Transverse colon (tissue), 4 donors: ENCODE results near the gene MIX23. TPM values are rescaled to one million over a fixed set of nuclear protein-coding genes. Genes with fewer than 3 reads are reported as not detected.
A peak's percentile ranks its signal among the peaks of the same experiment; 100 is the strongest.

Source experiments
- DNase-seq: peaks from one replicate; pipeline ENCODE4 v3.0.0-alpha.2; 2019
- H3K27ac ChIP-seq, 4 donors: fragments of 200-600 bp; sonication (generic); 2 replicates each; pipeline ENCODE4 v1.5.1; 2016 to 2018; ENCODE audit warnings: inconsistent platforms in 4 of 4
- H3K27me3 ChIP-seq: fragments of 200-600 bp; sonication (generic); 2 replicates; pipeline ENCODE4 v1.5.1; 2017; ENCODE audit warnings: inconsistent platforms
- H3K36me3 ChIP-seq, 4 donors: fragments of 200-600 bp; sonication (generic); 2 replicates each; pipeline ENCODE4 v1.5.1; 2017 to 2019; ENCODE audit warnings: inconsistent platforms in 4 of 4
- H3K4me1 ChIP-seq, 4 donors: fragments of 200-600 bp; sonication (generic); 2 replicates each; pipeline ENCODE4 v1.5.1; 2017 to 2020; ENCODE audit warnings: inconsistent platforms in 4 of 4
- H3K4me3 ChIP-seq, 4 donors: fragments of 200-600 bp; sonication (generic); 1 replicate in 1 of 4; 2 replicates in 3 of 4; pipeline versions ENCODE4 v1.5.1 to v1.6.1; 2017 to 2019; ENCODE audit warnings: inconsistent platforms in 4 of 4
- H3K9me3 ChIP-seq, 2 donors: fragments of 200-600 bp; sonication (generic); 2 replicates each; pipeline ENCODE4 v1.5.1; 2017 to 2019; ENCODE audit warnings: inconsistent platforms in 2 of 2
- EP300 ChIP-seq: sonication (generic); formaldehyde crosslinking; IDR thresholded peaks from one replicate; pipeline ENCODE4 v1.6.1; 2017; ENCODE audit warnings: antibody characterized with exemption, low read depth
- POLR2A ChIP-seq: fragments of 450-650 bp; IDR thresholded peaks from one replicate; pipeline ENCODE4 v1.6.1; 2016; ENCODE audit warnings: antibody characterized with exemption, mild to moderate bottlenecking, moderate library complexity
- POLR2AphosphoS5 ChIP-seq, 3 donors: sonication (generic); formaldehyde crosslinking; IDR thresholded peaks; one replicate each; pipeline ENCODE4 v1.6.1; 2016; ENCODE audit warnings: antibody characterized with exemption in 3 of 3
- WGBS, 2 donors: methylation state at CpG; one replicate each; pipeline ENCODE4 v1.1.5; 2018; ENCODE audit warnings: low coverage in 1 of 2; 5-methylcytosine and 5-hydroxymethylcytosine counted together
- in situ Hi-C, 4 donors: fragments of 200-750 bp; cut with MboI; loops; one replicate each; pipeline versions ENCODE4 v1.15.0 to v1.15.1; 2017; ENCODE audit warnings: low sequenced_read_pairs in 3 of 4, low pct_ligation_motif_present in 1 of 4, low pct_unique_long_range_greater_than_20kb in 1 of 4
- intact Hi-C: fragments of 100-400 bp; cut with DNase I; formaldehyde crosslinking; loops from one replicate; pipeline ENCODE4 v1.15.1; 2023; ENCODE audit warnings: low total_unique reads
- small RNA-seq, 4 donors: library from RNA; depleted of rRNA; stranded (forward); fragments of <200 nt; gene quantifications; one replicate each; pipeline ENCODE3, GENCODE V24; 2016
- total RNA-seq, 4 donors: library from RNA; depleted of rRNA; stranded (reverse); fragments of >200 nt; gene quantifications; one replicate each; pipeline ENCODE4 v1.1.0, GENCODE V29; 2016
- TF ChIP-seq, protein P1 (sequence below), 5 experiments: fragments of 200-600 bp in 3 of 5; fragments of 450-650 bp in 2 of 5; sonication (generic) in 3 of 5; IDR thresholded peaks; 1 replicate in 2 of 5; 2 replicates in 3 of 5; pipeline ENCODE4 v1.5.1; 2016 to 2017; ENCODE audit warnings: antibody characterized with exemption in 5 of 5, inconsistent platforms in 3 of 5, mild to moderate bottlenecking in 2 of 5, moderate library complexity in 1 of 5

MIX23 gene
- total RNA-seq, 4 donors from 2014 or later, result 4.5 to 28.7 (median 10.7) TPM

DNA sequence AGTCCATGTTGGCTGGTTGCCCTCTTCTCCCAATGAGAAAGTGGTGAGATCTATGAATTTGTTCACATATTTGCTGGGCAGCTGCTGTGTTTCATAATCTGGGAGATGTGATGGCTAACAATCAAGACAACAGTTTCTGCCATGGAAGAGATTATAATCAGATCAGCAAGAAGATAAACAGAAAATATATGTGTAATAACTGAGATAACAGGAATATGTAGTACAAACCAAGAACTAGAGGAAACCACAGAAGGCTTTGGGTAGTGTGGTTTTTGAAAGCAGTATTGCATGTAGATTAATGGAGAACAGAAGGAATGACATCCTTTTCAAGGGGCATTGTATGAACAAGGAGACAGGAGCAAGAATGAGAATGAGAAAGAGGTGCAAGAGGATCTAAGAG is 70.2 kb downstream of the MIX23 start:
- in situ Hi-C loops (no loop called here), intact Hi-C loops (no loop called here)
- TF ChIP-seq, protein P1, sequence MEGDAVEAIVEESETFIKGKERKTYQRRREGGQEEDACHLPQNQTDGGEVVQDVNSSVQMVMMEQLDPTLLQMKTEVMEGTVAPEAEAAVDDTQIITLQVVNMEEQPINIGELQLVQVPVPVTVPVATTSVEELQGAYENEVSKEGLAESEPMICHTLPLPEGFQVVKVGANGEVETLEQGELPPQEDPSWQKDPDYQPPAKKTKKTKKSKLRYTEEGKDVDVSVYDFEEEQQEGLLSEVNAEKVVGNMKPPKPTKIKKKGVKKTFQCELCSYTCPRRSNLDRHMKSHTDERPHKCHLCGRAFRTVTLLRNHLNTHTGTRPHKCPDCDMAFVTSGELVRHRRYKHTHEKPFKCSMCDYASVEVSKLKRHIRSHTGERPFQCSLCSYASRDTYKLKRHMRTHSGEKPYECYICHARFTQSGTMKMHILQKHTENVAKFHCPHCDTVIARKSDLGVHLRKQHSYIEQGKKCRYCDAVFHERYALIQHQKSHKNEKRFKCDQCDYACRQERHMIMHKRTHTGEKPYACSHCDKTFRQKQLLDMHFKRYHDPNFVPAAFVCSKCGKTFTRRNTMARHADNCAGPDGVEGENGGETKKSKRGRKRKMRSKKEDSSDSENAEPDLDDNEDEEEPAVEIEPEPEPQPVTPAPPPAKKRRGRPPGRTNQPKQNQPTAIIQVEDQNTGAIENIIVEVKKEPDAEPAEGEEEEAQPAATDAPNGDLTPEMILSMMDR (IDR thresholded peaks at IDR 0.05), result no peak
- peak overlapping the region in 1 of 4 donors; percentile 65 for H3K27ac ChIP-seq
- H3K36me3 ChIP-seq, result no peaks in the 10 kb centered on the region
- peaks cover 9 to 34% (median 21%) of the 10 kb centered on the region in 4 donors for H3K4me1 ChIP-seq
- H3K4me3 ChIP-seq, result no peak overlapping the region
- H3K9me3 ChIP-seq, result no peaks in the 10 kb centered on the region
- H3K27me3 ChIP-seq, result no peaks in the 10 kb centered on the region
- no peak for DNase-seq

- intact Hi-C loops, result no loop called here
- 0 to 25% methylated on average over 1 of the region's 1 CpG for WGBS, 2 donors
- peak overlapping the region; percentile 67 to 81 (median 74) for H3K27ac ChIP-seq
Measured at GRCh38 chr3:122310361-122310760, 72.7 kb downstream of the MIX23 start.

More at GRCh38 chr3:122310361-122310760, 72.7 kb downstream of the MIX23 start:
- Histone ChIP-seq H3K36me3 (no peaks in the 10 kb centered on the region), H3K4me3 (no peak overlapping the region), H3K27me3 (no peaks in the 10 kb centered on the region), H3K4me1 (peaks cover 9 to 47% (median 21%) of the 10 kb centered on the region in 4 donors), H3K9me3 (no peaks in the 10 kb centered on the region)
- TF ChIP-seq POLR2AphosphoS5 (IDR thresholded peaks at IDR 0.05) (peak in 2 of 3 donors; percentile 39 to 61), EP300 (no peak), POLR2A (no peak)
- TF ChIP-seq, protein P1 (IDR thresholded peaks at IDR 0.05), result no peak
- DNase-seq, result peak; percentile 36
- in situ Hi-C loops, result no loop called here

Small RNAs within 50 kb of the gene (small RNA-seq; reads per million reads assigned to genes)
- 0 reads per million in 4 donors for gene AC083798.1

Other genes with a start within 250 kb of the MIX23 start
- 1 to 10 TPM in 1 of 4 donors, under 1 TPM in 1, not detected in 2; 0.37 to 1.4 TPM for gene CASR, start 199.6 kb downstream of the MIX23 start, total RNA-seq
- 1 to 10 TPM in 1 of 4 donors, not detected in 3; 1.4 TPM for gene CSTA, start 58.0 kb downstream of the MIX23 start, total RNA-seq
- 100 to 1,000 TPM in 1 of 4 donors, 10 to 100 TPM in 3; 11.2 to 116 (median 57.6) TPM for gene FAM162A, start 951 bp upstream of the MIX23 start, total RNA-seq
- 1 to 10 TPM in 3 of 4 donors, not detected in 1; 2.2 to 2.6 (median 2.5) TPM for gene WDR5B, start 32.8 kb upstream of the MIX23 start, total RNA-seq
- gene KPNA1, start 131.7 kb upstream of the MIX23 start, total RNA-seq, result 100 to 1,000 TPM in 1 of 4 donors, 10 to 100 TPM in 2, 1 to 10 TPM in 1; 8.6 to 108 (median 30.2) TPM
- 10 to 100 TPM; 24.2 to 35.8 (median 29.1) TPM for gene PARP9, start 181.1 kb upstream of the MIX23 start, total RNA-seq
- 10 to 100 TPM; 22.3 to 32.4 (median 26.7) TPM for gene DTX3L, start 181.1 kb upstream of the MIX23 start, total RNA-seq
- 10 to 100 TPM in 1 of 4 donors, 1 to 10 TPM in 3; 1.2 to 10.3 (median 4.2) TPM for gene PARP15, start 194.4 kb upstream of the MIX23 start, total RNA-seq